SJSA1 (cell line): ENCODE measurements around the gene CLCF1. TPM values are rescaled to one million over a fixed set of nuclear protein-coding genes. Genes with fewer than 3 reads are reported as not detected.
"Not testable (repeated sequence)": the region's sequence is repeated elsewhere in the genome, so short reads cannot be mapped to it uniquely, and the experiment has no call there.

ENCODE experiments used
- DNase-seq, 2 experiments: peaks; one replicate each; pipeline ENCODE4 v3.0.0-alpha.2; 2015 to 2020; ENCODE audit warnings: low spot score in 2 of 2, low read depth in 1 of 2
- H3K27ac ChIP-seq: fragments of 250-450 bp; sonication (Bioruptor Pico); 2 replicates; pipeline ENCODE4 v1.5.1; 2020; ENCODE audit warnings: mild to moderate bottlenecking, moderate library complexity
- H3K27me3 ChIP-seq: fragments of 250-450 bp; sonication (Bioruptor Pico); replicated peaks from 2 replicates; pipeline ENCODE4 v1.5.1; 2020; ENCODE audit warnings: mild to moderate bottlenecking, moderate library complexity
- H3K36me3 ChIP-seq: fragments of 250-450 bp; sonication (Bioruptor Pico); 2 replicates; pipeline ENCODE4 v1.5.1; 2020; ENCODE audit warnings: mild to moderate bottlenecking
- H3K4me1 ChIP-seq: fragments of 250-450 bp; sonication (Bioruptor Pico); replicated peaks from 2 replicates; pipeline ENCODE4 v1.6.1; 2021; ENCODE audit warnings: mild to moderate bottlenecking
- H3K4me3 ChIP-seq: fragments of 250-450 bp; sonication (Bioruptor Pico); 2 replicates; pipeline ENCODE4 v1.5.1; 2020; ENCODE audit warnings: mild to moderate bottlenecking
- H3K9me3 ChIP-seq: fragments of 250-450 bp; sonication (Bioruptor Pico); replicated peaks from 2 replicates; pipeline ENCODE4 v1.5.1; 2020; ENCODE audit warnings: mild to moderate bottlenecking
- total RNA-seq: library from RNA; depleted of rRNA; stranded (reverse); fragments of >200 nt; shearing (Covaris generic); gene quantifications from 2 replicates; pipeline ENCODE4 v1.2.3, GENCODE V29; 2014

CLCF1 gene
- total RNA-seq, 1 experiment from 2014 or later: 9.4 TPM

GRCh38 chr11:67345920-67346819, 27.2 kb downstream of the CLCF1 start:
- 0 out of 2 replicates have a peak, but pooled peaks cover 2% of the 10 kb centered on the region for H3K9me3 ChIP-seq
- no peak overlapping the region for H3K4me3 ChIP-seq
- no peak overlapping the region for H3K27ac ChIP-seq
- no peaks in the 10 kb centered on the region for H3K4me1 ChIP-seq
- H3K36me3 ChIP-seq: peaks cover 4% of the 10 kb centered on the region; the same call in 1 of the 2 replicates
- no peaks in the 10 kb centered on the region for H3K27me3 ChIP-seq
- DNase-seq: peak in 1 of 2 experiments; percentile 36

- no peaks in the 10 kb centered on the region for H3K4me1 ChIP-seq
- DNase-seq: no peak
Observed at GRCh38 chr11:67345247-67345919, 28.0 kb downstream of the CLCF1 start.

GRCh38 chr11:67344264-67344663, 29.1 kb downstream of the CLCF1 start:
- Histone ChIP-seq H3K4me1 (no peaks in the 10 kb centered on the region), H3K9me3 (0 out of 2 replicates have a peak, but pooled peaks cover 2% of the 10 kb centered on the region), H3K27ac (no peak overlapping the region), H3K4me3 (no peak overlapping the region), H3K36me3 (no peaks in the 10 kb centered on the region), H3K27me3 (no peaks in the 10 kb centered on the region)
- no peak for DNase-seq

More at GRCh38 chr11:67345247-67345919, 28.0 kb downstream of the CLCF1 start:
- H3K36me3 ChIP-seq: no peaks in the 10 kb centered on the region
- no peak overlapping the region for H3K27ac ChIP-seq
- H3K4me3 ChIP-seq: no peak overlapping the region
- no peaks in the 10 kb centered on the region for H3K27me3 ChIP-seq
- H3K9me3 ChIP-seq: 0 out of 2 replicates have a peak, but pooled peaks cover 2% of the 10 kb centered on the region

- no peak for DNase-seq
- H3K27me3 ChIP-seq: no peaks in the 10 kb centered on the region
- no peaks in the 10 kb centered on the region for H3K36me3 ChIP-seq
- no peaks in the 10 kb centered on the region for H3K9me3 ChIP-seq
- no peak overlapping the region for H3K4me3 ChIP-seq
- no peaks in the 10 kb centered on the region for H3K4me1 ChIP-seq
- no peak overlapping the region for H3K27ac ChIP-seq
Observed at GRCh38 chr11:67337257-67337656, 36.1 kb downstream of the CLCF1 start.

GRCh38 chr11:67332081-67332691, 41.2 kb downstream of the CLCF1 start:
- no peak overlapping the region for H3K4me3 ChIP-seq
- no peak for DNase-seq
- H3K9me3 ChIP-seq: no peaks in the 10 kb centered on the region

GRCh38 chr11:67323526-67323925, 49.9 kb downstream of the CLCF1 start:
- Histone ChIP-seq H3K4me1 (no peaks in the 10 kb centered on the region), H3K4me3 (no peak overlapping the region), H3K9me3 (no peaks in the 10 kb centered on the region), H3K36me3 (no peaks in the 10 kb centered on the region), H3K27me3 (no peaks in the 10 kb centered on the region), H3K27ac (no peak overlapping the region)
- DNase-seq: no peak

More at GRCh38 chr11:67332081-67332691, 41.2 kb downstream of the CLCF1 start:
- H3K27ac ChIP-seq: no peak overlapping the region
- H3K27me3 ChIP-seq: no peaks in the 10 kb centered on the region
- H3K4me1 ChIP-seq: no peaks in the 10 kb centered on the region
- H3K36me3 ChIP-seq: no peaks in the 10 kb centered on the region

- no peaks in the 10 kb centered on the region for H3K9me3 ChIP-seq
- no peak for DNase-seq
- peaks cover 7% of the 10 kb centered on the region for H3K4me1 ChIP-seq
- H3K27me3 ChIP-seq: no peaks in the 10 kb centered on the region
- H3K36me3 ChIP-seq: no peaks in the 10 kb centered on the region
- no peak overlapping the region for H3K4me3 ChIP-seq
- no peak overlapping the region for H3K27ac ChIP-seq
Observed at GRCh38 chr11:67322049-67322448, 51.3 kb downstream of the CLCF1 start.

- Histone ChIP-seq H3K27ac (no peak overlapping the region), H3K9me3 (no peaks in the 10 kb centered on the region), H3K4me1 (peaks cover 7% of the 10 kb centered on the region), H3K4me3 (no peak overlapping the region), H3K36me3 (no peaks in the 10 kb centered on the region), H3K27me3 (no peaks in the 10 kb centered on the region)
- DNase-seq: no peak
Observed at GRCh38 chr11:67321313-67321871, 52.0 kb downstream of the CLCF1 start.

GRCh38 chr11:67320691-67321090, 52.7 kb downstream of the CLCF1 start:
- H3K9me3 ChIP-seq: no peaks in the 10 kb centered on the region

GRCh38 chr11:67320011-67320410, 53.4 kb downstream of the CLCF1 start:
- Histone ChIP-seq H3K36me3 (no peaks in the 10 kb centered on the region), H3K27me3 (no peaks in the 10 kb centered on the region), H3K9me3 (no peaks in the 10 kb centered on the region), H3K4me1 (peaks cover 7% of the 10 kb centered on the region), H3K27ac (no peak overlapping the region), H3K4me3 (no peak overlapping the region)
- no peak for DNase-seq

More at GRCh38 chr11:67320691-67321090, 52.7 kb downstream of the CLCF1 start:
- H3K27ac ChIP-seq: no peak overlapping the region
- no peaks in the 10 kb centered on the region for H3K36me3 ChIP-seq
- no peaks in the 10 kb centered on the region for H3K27me3 ChIP-seq
- no peak for DNase-seq
- peaks cover 7% of the 10 kb centered on the region for H3K4me1 ChIP-seq
- H3K4me3 ChIP-seq: no peak overlapping the region

GRCh38 chr11:67318876-67319275, 54.5 kb downstream of the CLCF1 start:
- H3K27ac ChIP-seq, H3K27me3 ChIP-seq, H3K4me1 ChIP-seq, H3K36me3 ChIP-seq, H3K4me3 ChIP-seq, H3K9me3 ChIP-seq, DNase-seq: not testable (repeated sequence)

- H3K9me3 ChIP-seq: no peaks in the 10 kb centered on the region
- peak overlapping the region; percentile 53 for H3K4me3 ChIP-seq
- DNase-seq: no peak
- no peaks in the 10 kb centered on the region for H3K27me3 ChIP-seq
- H3K27ac ChIP-seq: no peak overlapping the region; the same call in 1 of the 2 replicates
- H3K4me1 ChIP-seq: peaks cover 7% of the 10 kb centered on the region
- no peaks in the 10 kb centered on the region for H3K36me3 ChIP-seq
Observed at GRCh38 chr11:67317888-67318555, 55.4 kb downstream of the CLCF1 start.
